C1 segment of cervical spinal cord (tissue), 14 donors: Measurements from ENCODE around the gene CYP4X1.
"Not testable (repeated sequence)": the region's sequence is repeated elsewhere in the genome, so short reads cannot be mapped to it uniquely, and the experiment has no call there.

ENCODE experiments used
- DNase-seq, 14 donors: peaks; one replicate each; lab custom pipeline; 2025; lab: John Stamatoyannopoulos, UW

Gene CYP4X1

DNA sequence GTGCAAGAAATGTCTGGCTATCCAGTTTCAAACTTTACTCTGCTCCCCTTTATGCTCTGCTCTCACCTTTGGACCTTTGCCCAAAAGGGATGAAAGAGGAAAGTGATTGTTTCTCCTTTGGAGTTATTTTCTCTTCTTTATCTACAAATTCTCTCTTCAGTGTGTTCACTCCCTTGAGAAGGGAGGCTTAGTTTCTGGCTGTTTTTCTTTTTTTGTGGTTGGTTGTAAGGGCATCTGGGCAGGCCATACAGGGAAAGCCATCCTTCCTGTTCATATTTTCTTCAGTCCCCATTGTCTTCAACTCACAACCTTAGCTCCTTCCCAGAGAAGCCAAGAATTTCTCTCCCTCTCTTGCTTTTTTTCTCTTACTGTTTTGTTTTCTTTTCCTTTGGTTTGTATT, 46.0 kb downstream of the CYP4X1 start:
- DNase-seq = not testable (repeated sequence)

DNA sequence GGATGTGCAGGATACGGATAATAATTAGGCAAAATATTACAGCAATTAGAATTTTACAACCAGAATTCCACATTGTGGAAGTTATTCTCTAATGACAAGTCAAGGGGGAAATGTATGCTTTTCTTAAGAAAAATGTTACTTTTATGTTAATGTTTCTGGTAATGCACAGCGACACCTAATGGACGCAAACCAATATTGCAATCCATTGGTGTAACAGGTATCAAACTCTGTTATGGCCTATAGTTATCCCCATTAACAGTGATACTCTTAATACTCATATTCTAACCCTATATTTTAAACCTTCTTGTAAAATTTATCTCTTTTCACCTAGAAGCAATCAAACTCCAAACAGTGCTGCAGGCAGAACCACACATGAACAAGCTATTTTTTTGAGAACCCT, 65.9 kb downstream of the CYP4X1 start:
- not testable (repeated sequence) for DNase-seq

DNA sequence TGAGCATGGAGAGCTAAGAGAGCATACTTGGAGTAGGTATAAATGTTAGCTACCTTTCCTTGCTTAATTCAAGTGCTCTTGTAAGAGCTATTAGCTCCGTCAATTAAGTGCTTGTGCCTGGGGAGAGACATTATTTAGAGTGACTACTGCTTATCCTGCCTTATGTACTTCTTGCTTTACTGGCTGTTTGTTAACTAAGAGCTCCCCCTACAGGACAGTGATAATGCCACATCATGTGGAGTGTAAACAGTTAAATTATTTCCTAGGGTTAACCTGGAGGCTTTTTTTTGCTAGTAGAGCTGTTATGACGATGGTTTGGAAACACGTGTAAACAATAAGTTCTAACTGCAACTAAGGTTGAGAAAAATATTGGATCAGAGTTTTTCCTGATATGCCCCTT, 68.0 kb downstream of the CYP4X1 start:
- not testable (repeated sequence) for DNase-seq
